ENCODE data around the gene DAP. TPM values are rescaled to one million over a fixed set of nuclear protein-coding genes. Genes with fewer than 3 reads are reported as not detected.
A peak's percentile ranks its signal among the peaks of the same experiment; 100 is the strongest.

The DAP gene
- total RNA-seq, 1 experiment from 2014 or later = 108 TPM

GRCh38 chr5:10746711-10747110, 14.3 kb downstream of the DAP start:
- H3K9me3 ChIP-seq (ENCODE audit: control insufficient read depth, insufficient read depth, low read depth, low read length) = no peaks in the 10 kb centered on the region; the same call in 1 of the 2 replicates
- H3K4me3 ChIP-seq (ENCODE audit: low read depth in 2 of 2, low read length in 2 of 2) = no peak overlapping the region
- TF ChIP-seq CTCF (IDR thresholded peaks at IDR 0.05) (no peak), TCF7L2 (IDR thresholded peaks at IDR 0.05; ENCODE audit: low read depth, low read length) (no peak), REST (IDR thresholded peaks at IDR 0.05; ENCODE audit: insufficient read depth in 1 of 2, low read depth in 2 of 2, low read length in 1 of 2) (no peak), SIN3A (IDR thresholded peaks at IDR 0.05; ENCODE audit: borderline replicate concordance, insufficient read depth, low read depth, low read length) (no peak), POLR2AphosphoS5 (IDR thresholded peaks at IDR 0.05; ENCODE audit: low read depth, low read length) (no peak)
- ATAC-seq (no peak), DNase-seq (ENCODE audit: low read depth, low spot score) (no peak)
- in situ Hi-C loops (cut with HindIII; ENCODE audit: low pct_unique_long_range_greater_than_20kb, low sequenced_read_pairs) (no loop called here), intact Hi-C loops (cut with micrococcal nuclease; ENCODE audit: unreplicated experiment) (no loop called here)
- no TSS peak for BruUV-seq (replicated peaks)
- H3K27me3 ChIP-seq (ENCODE audit: control insufficient read depth, insufficient read depth, low read length) = no peaks in the 10 kb centered on the region
- H3K27ac ChIP-seq (ENCODE audit: low read length) = no peak overlapping the region
- CTCF ChIA-PET = no interaction called here
- H3K4me1 ChIP-seq (ENCODE audit: control insufficient read depth, insufficient read depth, low read length) = no peaks in the 10 kb centered on the region
- POLR2A ChIA-PET = no interaction called here
- peaks cover 6% of the 10 kb centered on the region; the same call in 1 of the 2 replicates for H3K36me3 ChIP-seq (ENCODE audit: control insufficient read depth, insufficient read depth, low read length)

GRCh38 chr5:10745133-10745532, 15.9 kb downstream of the DAP start:
- Histone ChIP-seq H3K27me3 (ENCODE audit: control insufficient read depth, insufficient read depth, low read length) (no peaks in the 10 kb centered on the region), H3K36me3 (ENCODE audit: control insufficient read depth, insufficient read depth, low read length) (peaks cover 6% of the 10 kb centered on the region; the same call in 1 of the 2 replicates), H3K27ac (ENCODE audit: low read length) (no peak overlapping the region), H3K4me1 (ENCODE audit: control insufficient read depth, insufficient read depth, low read length) (no peaks in the 10 kb centered on the region), H3K4me3 (ENCODE audit: low read depth in 2 of 2, low read length in 2 of 2) (no peak overlapping the region), H3K9me3 (ENCODE audit: control insufficient read depth, insufficient read depth, low read depth, low read length) (peaks cover 10% of the 10 kb centered on the region)
- no peak for DNase-seq (ENCODE audit: low read depth, low spot score)
- TF ChIP-seq CTCF (IDR thresholded peaks at IDR 0.05) (no peak), TCF7L2 (IDR thresholded peaks at IDR 0.05; ENCODE audit: low read depth, low read length) (no peak), REST (IDR thresholded peaks at IDR 0.05; ENCODE audit: insufficient read depth in 1 of 2, low read depth in 2 of 2, low read length in 1 of 2) (no peak), SIN3A (IDR thresholded peaks at IDR 0.05; ENCODE audit: borderline replicate concordance, insufficient read depth, low read depth, low read length) (no peak), POLR2AphosphoS5 (IDR thresholded peaks at IDR 0.05; ENCODE audit: low read depth, low read length) (no peak)
- BruUV-seq (replicated peaks) = no TSS peak
- in situ Hi-C loops (cut with HindIII; ENCODE audit: low pct_unique_long_range_greater_than_20kb, low sequenced_read_pairs) (no loop called here), intact Hi-C loops (cut with micrococcal nuclease; ENCODE audit: unreplicated experiment) (no loop called here)
- CTCF ChIA-PET = no interaction called here
- POLR2A ChIA-PET = no interaction called here
- peak; percentile 68 for ATAC-seq
